ENCODE measurements around the gene APIP.

The APIP gene

DNA sequence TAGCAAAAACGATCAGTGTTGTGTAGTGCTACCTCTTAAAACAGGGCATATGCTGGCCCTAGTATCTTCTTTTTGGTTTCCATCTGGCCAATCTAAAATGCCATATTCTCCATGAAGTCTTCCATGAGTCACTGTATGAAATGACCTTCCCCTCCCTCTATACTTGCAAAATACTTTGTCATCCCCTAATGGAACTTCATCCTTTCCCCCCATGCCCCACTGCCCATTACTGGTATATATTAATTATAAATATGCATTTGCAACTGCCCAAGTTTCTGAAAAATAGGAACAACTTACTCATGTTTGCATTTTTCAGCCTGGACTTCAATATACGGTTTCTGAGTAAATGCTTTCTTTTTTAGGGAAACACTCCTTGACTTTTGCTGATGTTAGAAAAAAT is 4.5 kb downstream of the APIP start:
- TF ChIP-seq, protein P1, sequence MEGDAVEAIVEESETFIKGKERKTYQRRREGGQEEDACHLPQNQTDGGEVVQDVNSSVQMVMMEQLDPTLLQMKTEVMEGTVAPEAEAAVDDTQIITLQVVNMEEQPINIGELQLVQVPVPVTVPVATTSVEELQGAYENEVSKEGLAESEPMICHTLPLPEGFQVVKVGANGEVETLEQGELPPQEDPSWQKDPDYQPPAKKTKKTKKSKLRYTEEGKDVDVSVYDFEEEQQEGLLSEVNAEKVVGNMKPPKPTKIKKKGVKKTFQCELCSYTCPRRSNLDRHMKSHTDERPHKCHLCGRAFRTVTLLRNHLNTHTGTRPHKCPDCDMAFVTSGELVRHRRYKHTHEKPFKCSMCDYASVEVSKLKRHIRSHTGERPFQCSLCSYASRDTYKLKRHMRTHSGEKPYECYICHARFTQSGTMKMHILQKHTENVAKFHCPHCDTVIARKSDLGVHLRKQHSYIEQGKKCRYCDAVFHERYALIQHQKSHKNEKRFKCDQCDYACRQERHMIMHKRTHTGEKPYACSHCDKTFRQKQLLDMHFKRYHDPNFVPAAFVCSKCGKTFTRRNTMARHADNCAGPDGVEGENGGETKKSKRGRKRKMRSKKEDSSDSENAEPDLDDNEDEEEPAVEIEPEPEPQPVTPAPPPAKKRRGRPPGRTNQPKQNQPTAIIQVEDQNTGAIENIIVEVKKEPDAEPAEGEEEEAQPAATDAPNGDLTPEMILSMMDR (IDR thresholded peaks at IDR 0.05; ENCODE audit: low read depth, low read length, missing control alignments), result no peak

DNA sequence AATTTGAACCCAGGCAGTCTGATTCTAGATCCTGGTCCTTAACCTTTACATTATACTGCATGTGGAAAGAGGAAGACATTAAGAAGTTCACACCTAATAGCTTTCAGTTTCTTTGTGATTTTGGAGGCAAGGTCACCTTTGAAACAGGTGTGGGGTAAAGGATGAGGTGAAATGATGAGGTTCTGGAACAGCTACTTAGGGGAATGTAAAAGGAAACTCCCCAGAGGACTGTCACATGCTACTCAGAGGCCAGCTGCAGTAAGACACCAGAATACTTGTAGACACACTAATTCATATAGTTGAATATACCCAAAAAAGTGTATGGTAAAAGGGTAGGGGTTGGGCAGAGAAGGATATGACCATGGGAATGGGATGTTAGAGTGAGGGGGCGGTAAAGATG is 5.4 kb downstream of the APIP start:
- TF ChIP-seq, protein P1 (IDR thresholded peaks at IDR 0.05; ENCODE audit: low read depth, low read length, missing control alignments), result no peak

More for the DNA sequence above, 4.5 kb downstream of the APIP start:
- no peak for DNase-seq (ENCODE audit: extremely low read depth, low read depth)
- H3K4me3 ChIP-seq (replicated peaks; ENCODE audit: low read depth, low read length), result no peak overlapping the region

GRCh38 chr11:34909955-34910354 is 6.2 kb downstream of the APIP start:
- H3K4me3 ChIP-seq (replicated peaks; ENCODE audit: low read depth, low read length), result no peak overlapping the region
- TF ChIP-seq, protein P1 (IDR thresholded peaks at IDR 0.05; ENCODE audit: low read depth, low read length, missing control alignments), result no peak
- no peak for DNase-seq (ENCODE audit: extremely low read depth, low read depth)

More for the DNA sequence above, 5.4 kb downstream of the APIP start:
- no peak overlapping the region for H3K4me3 ChIP-seq (replicated peaks; ENCODE audit: low read depth, low read length)
- no peak for DNase-seq (ENCODE audit: extremely low read depth, low read depth)

DNA sequence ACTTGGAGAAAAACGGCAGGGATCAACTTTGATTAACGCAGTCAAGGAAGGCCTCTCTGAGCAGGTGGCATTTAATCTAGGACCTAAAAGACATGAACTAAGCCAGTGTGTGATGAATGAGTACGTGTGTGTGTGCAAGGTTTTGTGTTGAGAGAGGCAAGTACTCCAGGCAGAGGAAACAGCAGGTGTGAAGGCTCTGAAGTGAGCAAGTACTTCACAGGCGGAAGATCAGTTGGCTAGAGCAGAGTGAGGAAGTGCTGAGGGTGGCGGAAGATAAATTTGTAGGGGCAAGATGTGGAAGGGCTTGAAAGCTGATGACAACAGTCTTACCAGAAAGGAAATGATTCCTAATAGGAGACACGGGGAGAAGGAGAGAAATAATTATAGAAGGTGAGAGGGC is 6.8 kb downstream of the APIP start:
- TF ChIP-seq, protein P1 (IDR thresholded peaks at IDR 0.05; ENCODE audit: low read depth, low read length, missing control alignments), result no peak
- DNase-seq (ENCODE audit: extremely low read depth, low read depth), result no peak
- H3K4me3 ChIP-seq (replicated peaks; ENCODE audit: low read depth, low read length), result no peak overlapping the region

DNA sequence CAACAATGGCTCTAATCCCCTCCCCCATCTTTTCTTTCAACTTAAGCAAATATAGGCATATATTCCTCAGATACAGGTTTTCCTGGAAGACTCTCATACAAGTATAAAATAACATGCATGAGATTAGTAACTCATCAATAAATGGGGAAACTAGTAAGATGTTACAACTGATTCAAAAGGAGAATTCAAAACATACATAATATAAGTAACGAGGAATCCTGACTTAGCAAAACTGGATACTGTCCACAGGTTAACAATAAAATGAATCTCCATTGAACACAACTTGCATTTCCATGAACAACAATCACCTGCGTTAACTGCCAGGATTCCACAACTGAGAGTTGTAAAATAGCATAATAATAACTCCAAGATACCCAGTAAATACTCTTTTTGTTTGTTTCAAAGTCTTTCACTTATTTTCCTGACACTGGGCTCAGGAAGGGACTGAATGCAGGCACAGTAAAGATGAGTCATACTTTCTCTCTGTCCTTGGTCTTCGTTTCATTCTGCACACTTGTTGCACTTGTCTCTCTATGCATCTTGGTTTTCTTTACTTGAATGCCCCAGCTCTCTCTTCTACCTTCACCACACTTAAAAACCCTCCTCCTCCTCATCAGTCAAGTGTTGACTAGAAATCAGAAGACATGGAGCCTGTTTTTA is 8.1 kb downstream of the APIP start:
- no peak overlapping the region for H3K4me3 ChIP-seq (replicated peaks; ENCODE audit: low read depth, low read length)
- TF ChIP-seq, protein P1 (IDR thresholded peaks at IDR 0.05; ENCODE audit: low read depth, low read length, missing control alignments), result no peak
- DNase-seq (ENCODE audit: extremely low read depth, low read depth), result no peak

DNA sequence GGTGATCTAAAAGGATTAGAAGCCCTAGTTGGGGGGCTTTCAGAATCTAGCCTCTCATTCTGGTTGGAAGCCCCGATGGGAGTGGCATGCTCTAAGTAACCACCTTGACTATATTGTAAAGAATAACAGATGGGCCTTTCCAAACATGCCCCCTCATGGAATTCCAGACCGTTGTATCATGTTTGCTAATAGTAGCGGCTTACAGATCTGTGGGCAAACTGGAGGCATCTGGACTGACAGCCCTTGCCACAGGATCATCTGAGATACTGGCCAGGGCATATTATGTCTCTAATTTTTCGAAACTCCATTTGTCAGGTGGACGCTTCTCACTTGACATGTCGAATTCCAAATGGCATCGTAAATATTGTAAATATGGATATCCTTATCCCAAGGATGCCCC is 10.5 kb downstream of the APIP start:
- H3K4me3 ChIP-seq (replicated peaks; ENCODE audit: low read depth, low read length), result no peak overlapping the region
- TF ChIP-seq, protein P1 (IDR thresholded peaks at IDR 0.05; ENCODE audit: low read depth, low read length, missing control alignments), result no peak
- DNase-seq (ENCODE audit: extremely low read depth, low read depth), result no peak

Data from HFF-Myc (cell line).